ENCODE results near the gene HJURP.

Gene HJURP

DNA sequence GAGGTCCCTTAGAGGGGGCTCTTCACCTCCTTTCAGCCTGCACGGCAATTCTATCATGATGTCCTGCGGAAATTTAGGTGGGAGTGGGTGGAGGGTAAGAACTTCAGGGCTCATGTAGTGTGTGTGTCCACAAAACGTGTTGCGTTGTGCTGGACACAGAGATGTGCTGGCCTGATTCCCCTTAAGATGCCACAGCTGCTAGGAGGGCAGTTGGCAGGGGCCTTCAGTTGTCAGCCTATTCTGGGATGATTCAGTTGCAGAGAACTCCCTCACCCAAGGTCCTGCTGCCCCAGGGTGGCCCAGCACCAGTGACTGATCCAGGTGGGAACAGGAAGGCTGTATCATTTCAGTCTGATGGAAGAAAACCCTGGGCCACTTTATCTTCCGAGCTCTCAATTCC, 1.0 kb upstream of the HJURP start:
- Histone ChIP-seq H3K23ac (ENCODE audit: low read depth, low read length, poor library complexity) (no peak overlapping the region), H3K9ac (ENCODE audit: low read depth, low read length, poor library complexity) (no peak overlapping the region), H3K4ac (ENCODE audit: low read length) (no peak overlapping the region), H2BK15ac (ENCODE audit: low read length) (no peak overlapping the region), H4K91ac (ENCODE audit: low read depth, low read length, poor library complexity) (no peak overlapping the region), H3K18ac (ENCODE audit: low read length) (no peak overlapping the region), H3K14ac (ENCODE audit: low read length) (no peak overlapping the region), H3K79me1 (ENCODE audit: low read depth, low read length) (peaks cover 3% of the 10 kb centered on the region), H3K27ac (replicated peaks; ENCODE audit: low read length) (no peak overlapping the region), H3K4me2 (ENCODE audit: insufficient read depth, low read length, poor library complexity, severe bottlenecking) (no peak overlapping the region), H3K36me3 (replicated peaks in 1 of 2; ENCODE audit: control insufficient read depth in 2 of 2, insufficient read depth in 2 of 2, low read length in 2 of 2) (peaks cover 12 to 31% of the 10 kb centered on the region in 2 donors), H4K8ac (ENCODE audit: low read depth, low read length) (no peak overlapping the region), H2BK12ac (ENCODE audit: low read length) (no peak overlapping the region), H2AFZ (ENCODE audit: low read length) (peak overlapping the region; percentile 91), H2AK5ac (ENCODE audit: low read depth, low read length) (no peak overlapping the region), H2BK120ac (ENCODE audit: low read depth, low read length) (no peak overlapping the region), H3K9me3 (replicated peaks in 1 of 2; ENCODE audit: control insufficient read depth in 2 of 2, insufficient read depth in 1 of 2, low read depth in 1 of 2, low read length in 2 of 2) (no peaks in the 10 kb centered on the region), H3K4me1 (ENCODE audit: control insufficient read depth in 2 of 2, insufficient read depth in 1 of 2, low read depth in 1 of 2, low read length in 2 of 2) (peaks cover 5 to 14% of the 10 kb centered on the region in 2 donors), H2BK5ac (ENCODE audit: low read length) (no peak overlapping the region), H3K27me3 (ENCODE audit: control insufficient read depth in 3 of 3, insufficient read depth in 3 of 3, low read depth in 1 of 3, low read length in 3 of 3) (no peaks in the 10 kb centered on the region), H3K4me3 (ENCODE audit: low read length in 2 of 2) (peak overlapping the region in 1 of 2 donors; percentile 96)
- no peak for DNase-seq (ENCODE audit: low spot score)
- WGBS, 2 donors (ENCODE audit: extremely low coverage in 2 of 2, insufficient read length in 2 of 2, insufficient replicate concordance in 1 of 2): no CpG with 5 or more reads among the region's 5 CpGs

DNA sequence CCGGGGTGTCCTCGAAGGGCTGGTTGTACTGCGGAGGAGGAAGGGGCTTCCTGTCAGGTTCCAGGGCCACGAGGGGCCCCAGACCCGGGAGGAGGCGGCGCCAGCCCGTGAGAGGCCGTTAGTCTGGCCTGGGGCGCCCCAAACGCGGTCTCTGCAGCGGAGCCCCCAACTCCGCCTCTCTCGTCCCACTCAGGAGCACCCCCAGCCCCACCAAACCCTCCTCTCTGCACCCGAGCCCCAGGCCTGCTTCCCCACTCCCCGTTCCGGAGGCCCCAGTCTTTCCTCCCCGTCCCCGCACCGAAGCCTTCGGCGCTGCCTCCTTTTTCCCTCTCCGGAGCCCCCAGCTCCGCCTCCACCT, 473 bp downstream of the HJURP start:
- H3K9ac ChIP-seq (ENCODE audit: low read depth, low read length, poor library complexity): peak overlapping the region; percentile 98
- H3K23ac ChIP-seq (ENCODE audit: low read depth, low read length, poor library complexity): no peak overlapping the region
- H3K9me3 ChIP-seq (replicated peaks in 1 of 2; ENCODE audit: control insufficient read depth in 2 of 2, insufficient read depth in 1 of 2, low read depth in 1 of 2, low read length in 2 of 2): no peaks in the 10 kb centered on the region
- peak overlapping the region; percentile 97 for H2AFZ ChIP-seq (ENCODE audit: low read length)
- DNase-seq (ENCODE audit: low spot score): no peak
- H3K79me1 ChIP-seq (ENCODE audit: low read depth, low read length): peaks cover 6% of the 10 kb centered on the region
- H2BK120ac ChIP-seq (ENCODE audit: low read depth, low read length): peak overlapping the region; percentile 47
- H3K36me3 ChIP-seq (replicated peaks in 1 of 2; ENCODE audit: control insufficient read depth in 2 of 2, insufficient read depth in 2 of 2, low read length in 2 of 2): peaks cover 27 to 46% of the 10 kb centered on the region in 2 donors
- H2AK5ac ChIP-seq (ENCODE audit: low read depth, low read length): peak overlapping the region; percentile 81
- H3K14ac ChIP-seq (ENCODE audit: low read length): peak overlapping the region; percentile 86
- no peaks in the 10 kb centered on the region for H3K27me3 ChIP-seq (ENCODE audit: control insufficient read depth in 3 of 3, insufficient read depth in 3 of 3, low read depth in 1 of 3, low read length in 3 of 3)
- no peak overlapping the region for H3K27ac ChIP-seq (replicated peaks; ENCODE audit: low read length)
- no peak overlapping the region for H2BK15ac ChIP-seq (ENCODE audit: low read length)
- H2BK5ac ChIP-seq (ENCODE audit: low read length): peak overlapping the region; percentile 85
- H3K4me3 ChIP-seq (ENCODE audit: low read length in 2 of 2): peak overlapping the region; percentile 96 to 97
- H4K8ac ChIP-seq (ENCODE audit: low read depth, low read length): no peak overlapping the region
- no CpG with 5 or more reads among the region's 25 CpGs for WGBS, 2 donors (ENCODE audit: extremely low coverage in 2 of 2, insufficient read length in 2 of 2, insufficient replicate concordance in 1 of 2)
- H3K4ac ChIP-seq (ENCODE audit: low read length): no peak overlapping the region
- peak overlapping the region; percentile 98 for H3K18ac ChIP-seq (ENCODE audit: low read length)
- H2BK12ac ChIP-seq (ENCODE audit: low read length): no peak overlapping the region
- peak overlapping the region; percentile 73 for H3K4me2 ChIP-seq (ENCODE audit: insufficient read depth, low read length, poor library complexity, severe bottlenecking)
- peaks cover 5 to 14% of the 10 kb centered on the region in 2 donors for H3K4me1 ChIP-seq (ENCODE audit: control insufficient read depth in 2 of 2, insufficient read depth in 1 of 2, low read depth in 1 of 2, low read length in 2 of 2)
- no peak overlapping the region for H4K91ac ChIP-seq (ENCODE audit: low read depth, low read length, poor library complexity)

DNA sequence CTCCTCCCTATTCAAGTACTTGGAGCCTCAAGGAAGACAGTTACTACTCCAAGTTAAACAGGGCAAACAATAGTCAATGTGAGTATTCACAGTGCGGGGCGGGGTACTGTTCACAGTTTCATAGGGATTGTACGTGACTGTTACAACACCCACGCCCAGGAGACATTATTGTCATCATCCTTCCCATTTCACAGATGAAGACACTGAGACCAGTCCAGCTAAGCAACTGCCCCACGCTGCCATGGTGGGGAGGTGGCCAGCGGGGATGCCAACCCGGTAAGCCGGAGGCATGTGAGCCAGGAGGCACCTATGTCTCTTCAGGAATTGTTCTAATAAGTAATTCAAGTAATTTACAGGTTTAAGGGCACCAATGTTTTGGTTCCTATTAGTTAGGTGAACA, 982 bp downstream of the HJURP start:
- Histone ChIP-seq H3K4me3 (ENCODE audit: low read length in 2 of 2) (peak overlapping the region; percentile 96 to 97), H3K36me3 (replicated peaks in 1 of 2; ENCODE audit: control insufficient read depth in 2 of 2, insufficient read depth in 2 of 2, low read length in 2 of 2) (peaks cover 32 to 51% of the 10 kb centered on the region in 2 donors), H3K9me3 (replicated peaks in 1 of 2; ENCODE audit: control insufficient read depth in 2 of 2, insufficient read depth in 1 of 2, low read depth in 1 of 2, low read length in 2 of 2) (no peaks in the 10 kb centered on the region), H3K79me1 (ENCODE audit: low read depth, low read length) (peaks cover 11% of the 10 kb centered on the region), H2AFZ (ENCODE audit: low read length) (no peak overlapping the region), H2BK120ac (ENCODE audit: low read depth, low read length) (no peak overlapping the region), H2BK12ac (ENCODE audit: low read length) (no peak overlapping the region), H3K9ac (ENCODE audit: low read depth, low read length, poor library complexity) (peak overlapping the region; percentile 71), H3K27me3 (ENCODE audit: control insufficient read depth in 3 of 3, insufficient read depth in 3 of 3, low read depth in 1 of 3, low read length in 3 of 3) (no peaks in the 10 kb centered on the region), H4K91ac (ENCODE audit: low read depth, low read length, poor library complexity) (peak overlapping the region; percentile 38), H3K14ac (ENCODE audit: low read length) (no peak overlapping the region), H4K8ac (ENCODE audit: low read depth, low read length) (no peak overlapping the region), H2AK5ac (ENCODE audit: low read depth, low read length) (no peak overlapping the region), H3K4me2 (ENCODE audit: insufficient read depth, low read length, poor library complexity, severe bottlenecking) (peak overlapping the region; percentile 73), H3K18ac (ENCODE audit: low read length) (no peak overlapping the region), H3K4ac (ENCODE audit: low read length) (no peak overlapping the region), H3K4me1 (ENCODE audit: control insufficient read depth in 2 of 2, insufficient read depth in 1 of 2, low read depth in 1 of 2, low read length in 2 of 2) (peaks cover 5 to 14% of the 10 kb centered on the region in 2 donors), H3K27ac (replicated peaks; ENCODE audit: low read length) (no peak overlapping the region), H2BK5ac (ENCODE audit: low read length) (no peak overlapping the region), H2BK15ac (ENCODE audit: low read length) (no peak overlapping the region), H3K23ac (ENCODE audit: low read depth, low read length, poor library complexity) (no peak overlapping the region)
- no peak for DNase-seq (ENCODE audit: low spot score)
- no CpG with 5 or more reads among the region's 8 CpGs for WGBS, 2 donors (ENCODE audit: extremely low coverage in 2 of 2, insufficient read length in 2 of 2, insufficient replicate concordance in 1 of 2)

DNA sequence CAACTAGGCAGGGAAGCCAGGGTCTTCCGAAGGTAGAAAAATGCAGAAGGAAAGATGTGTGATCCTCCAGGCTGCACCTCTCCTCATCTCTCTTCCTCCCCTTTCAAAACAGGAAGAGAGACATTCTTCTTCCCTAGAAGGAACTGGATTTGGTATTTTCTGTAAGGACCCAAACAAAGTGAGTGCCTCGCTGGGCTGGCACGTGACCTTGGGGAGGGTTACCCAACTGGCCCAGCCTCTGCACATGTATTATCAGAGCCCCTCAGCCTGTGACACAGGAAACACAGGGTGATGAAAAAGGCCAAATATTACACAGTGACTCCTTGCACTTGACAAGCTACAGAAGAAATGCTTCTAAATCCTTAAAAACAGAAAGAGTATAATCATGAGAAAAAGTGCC, 2.3 kb downstream of the HJURP start:
- DNase-seq (ENCODE audit: low spot score): no peak
- H2AFZ ChIP-seq (ENCODE audit: low read length): no peak overlapping the region
- no peak overlapping the region for H4K8ac ChIP-seq (ENCODE audit: low read depth, low read length)

More for the DNA sequence above, 2.3 kb downstream of the HJURP start:
- Histone ChIP-seq H2BK15ac (ENCODE audit: low read length) (no peak overlapping the region), H3K27me3 (ENCODE audit: control insufficient read depth in 3 of 3, insufficient read depth in 3 of 3, low read depth in 1 of 3, low read length in 3 of 3) (no peaks in the 10 kb centered on the region), H4K91ac (ENCODE audit: low read depth, low read length, poor library complexity) (no peak overlapping the region), H2BK5ac (ENCODE audit: low read length) (no peak overlapping the region), H3K9ac (ENCODE audit: low read depth, low read length, poor library complexity) (no peak overlapping the region), H3K27ac (replicated peaks; ENCODE audit: low read length) (no peak overlapping the region), H3K4me3 (ENCODE audit: low read length in 2 of 2) (peak overlapping the region in 1 of 2 donors; percentile 96), H3K23ac (ENCODE audit: low read depth, low read length, poor library complexity) (no peak overlapping the region), H3K4me1 (ENCODE audit: control insufficient read depth in 2 of 2, insufficient read depth in 1 of 2, low read depth in 1 of 2, low read length in 2 of 2) (peaks cover 5 to 14% of the 10 kb centered on the region in 2 donors), H2BK12ac (ENCODE audit: low read length) (no peak overlapping the region), H2BK120ac (ENCODE audit: low read depth, low read length) (no peak overlapping the region), H3K18ac (ENCODE audit: low read length) (no peak overlapping the region), H2AK5ac (ENCODE audit: low read depth, low read length) (no peak overlapping the region), H3K36me3 (replicated peaks in 1 of 2; ENCODE audit: control insufficient read depth in 2 of 2, insufficient read depth in 2 of 2, low read length in 2 of 2) (peaks cover 42 to 64% of the 10 kb centered on the region in 2 donors), H3K14ac (ENCODE audit: low read length) (no peak overlapping the region), H3K4ac (ENCODE audit: low read length) (no peak overlapping the region), H3K9me3 (replicated peaks in 1 of 2; ENCODE audit: control insufficient read depth in 2 of 2, insufficient read depth in 1 of 2, low read depth in 1 of 2, low read length in 2 of 2) (no peaks in the 10 kb centered on the region), H3K4me2 (ENCODE audit: insufficient read depth, low read length, poor library complexity, severe bottlenecking) (no peak overlapping the region), H3K79me1 (ENCODE audit: low read depth, low read length) (peaks cover 12% of the 10 kb centered on the region)
- no CpG with 5 or more reads among the region's 3 CpGs for WGBS, 2 donors (ENCODE audit: extremely low coverage in 2 of 2, insufficient read length in 2 of 2, insufficient replicate concordance in 1 of 2)
